Liver (tissue), 9 donors: ENCODE results near the gene B3GALT5. TPM values are rescaled to one million over a fixed set of nuclear protein-coding genes. Genes with fewer than 3 reads are reported as not detected.

ENCODE experiments used
- DNase-seq: peaks from one replicate; pipeline ENCODE4 v3.0.0-alpha.2; 2017; ENCODE audit warnings: low spot score
- H3K27ac ChIP-seq, 2 donors: one replicate each; pipeline ENCODE4 v1.7.0; 2013; ENCODE audit warnings: inconsistent platforms in 2 of 2, low read length in 2 of 2, control low read depth in 1 of 2, low read depth in 1 of 2, mild to moderate bottlenecking in 1 of 2
- H3K27me3 ChIP-seq, 4 donors: one replicate each; pipeline versions ENCODE4 v1.6.1 to v1.7.0; 2013; ENCODE audit warnings: low read length in 3 of 4, inconsistent platforms in 1 of 4, mild to moderate bottlenecking in 1 of 4, moderate library complexity in 1 of 4; ENCODE audit not compliant: control insufficient read depth in 4 of 4, insufficient read depth in 4 of 4
- H3K36me3 ChIP-seq, 4 donors: one replicate each; pipeline versions ENCODE4 v1.6.1 to v1.7.0; 2013; ENCODE audit warnings: low read length in 3 of 4, mild to moderate bottlenecking in 3 of 4, low read depth in 1 of 4, moderate library complexity in 1 of 4; ENCODE audit not compliant: control insufficient read depth in 4 of 4, insufficient read depth in 3 of 4
- H3K4me1 ChIP-seq, 4 donors: one replicate each; pipeline versions ENCODE4 v1.6.1 to v1.7.0; 2013; ENCODE audit warnings: low read length in 3 of 4, mild to moderate bottlenecking in 3 of 4, moderate library complexity in 1 of 4; ENCODE audit not compliant: control insufficient read depth in 4 of 4, insufficient read depth in 4 of 4
- H3K4me3 ChIP-seq, 3 donors: one replicate each; pipeline versions ENCODE4 v1.6.1 to v1.7.0; 2013; ENCODE audit warnings: low read length in 3 of 3, control low read depth in 1 of 3, low read depth in 1 of 3, mild to moderate bottlenecking in 1 of 3
- H3K9ac ChIP-seq, 2 donors: one replicate each; pipeline ENCODE4 v1.7.0; 2013; ENCODE audit warnings: low read length in 2 of 2, mild to moderate bottlenecking in 2 of 2, moderate library complexity in 2 of 2, control low read depth in 1 of 2, low read depth in 1 of 2
- H3K9me3 ChIP-seq, 4 donors: one replicate each; pipeline versions ENCODE4 v1.6.1 to v1.7.0; 2013; ENCODE audit warnings: low read length in 3 of 4; ENCODE audit not compliant: control insufficient read depth in 4 of 4
- EGR1 ChIP-seq, 2 donors: IDR thresholded peaks; 2 replicates each; pipeline ENCODE4 v1.6.1; 2016 to 2018; ENCODE audit warnings: antibody characterized with exemption in 2 of 2, low read depth in 2 of 2
- FOXA1 ChIP-seq: IDR thresholded peaks from 2 replicates; pipeline ENCODE4 v1.6.1; 2016; ENCODE audit warnings: antibody characterized with exemption
- FOXA2 ChIP-seq: IDR thresholded peaks from 2 replicates; pipeline ENCODE4 v1.6.1; 2016; ENCODE audit warnings: antibody characterized with exemption
- GABPA ChIP-seq, 2 donors: IDR thresholded peaks in 1 of 2; conservative IDR thresholded peaks in 1 of 2; 2 replicates each; pipeline ENCODE4 v1.6.1; 2016; ENCODE audit warnings: antibody characterized with exemption in 2 of 2, mild to moderate bottlenecking in 1 of 2, moderate library complexity in 1 of 2
- HNF4A ChIP-seq, 2 donors: conservative IDR thresholded peaks; 2 replicates each; pipeline ENCODE4 v1.6.1; 2016; ENCODE audit warnings: antibody characterized with exemption in 2 of 2, mild to moderate bottlenecking in 2 of 2
- HNF4G ChIP-seq: IDR thresholded peaks from 2 replicates; pipeline ENCODE4 v1.6.1; 2016; ENCODE audit warnings: antibody characterized with exemption
- NR2F2 ChIP-seq: IDR thresholded peaks from 2 replicates; pipeline ENCODE4 v1.6.1; 2016; ENCODE audit warnings: antibody characterized with exemption
- RAD21 ChIP-seq, 2 donors: IDR thresholded peaks; 2 replicates each; pipeline ENCODE4 v1.6.1; 2016; ENCODE audit warnings: antibody characterized with exemption in 2 of 2, mild to moderate bottlenecking in 2 of 2
- RXRA ChIP-seq, 2 donors: IDR thresholded peaks; 2 replicates each; pipeline ENCODE4 v1.6.1; 2017 to 2018; ENCODE audit warnings: antibody characterized with exemption in 2 of 2, mild to moderate bottlenecking in 1 of 2
- SP1 ChIP-seq: IDR thresholded peaks from 2 replicates; pipeline ENCODE4 v1.6.1; 2018; ENCODE audit warnings: antibody characterized with exemption, mild to moderate bottlenecking
- TAF1 ChIP-seq: conservative IDR thresholded peaks from 2 replicates; pipeline ENCODE4 v1.6.1; 2016; ENCODE audit warnings: antibody characterized with exemption, mild to moderate bottlenecking
- YY1 ChIP-seq: IDR thresholded peaks from 2 replicates; pipeline ENCODE4 v1.6.1; 2016; ENCODE audit warnings: antibody characterized with exemption, mild to moderate bottlenecking
- WGBS: extraction: QIAGEN DNeasy Blood & Tissue Kit; methylation state at CpG from one replicate; pipeline ENCODE4 v1.1.7; 2013; 5-methylcytosine and 5-hydroxymethylcytosine counted together
- polyA plus RNA-seq, 2 donors: library from polyadenylated mRNA; stranded (reverse) in 1 of 2; unstranded in 1 of 2; fragments of 200-250 nt in 1 of 2; fragments of >200 nt in 1 of 2; fragmentation: Nextera tagmentation in 1 of 2; extraction: Ambion mirVana in 1 of 2; gene quantifications; one replicate each; pipeline versions ENCODE4 v1.2.1 to v1.2.3, GENCODE V29; 2013 to 2015
- total RNA-seq, 2 donors: library from RNA; depleted of rRNA; stranded (reverse); fragments of >200 nt; gene quantifications; one replicate each; pipeline ENCODE4 v1.2.3, GENCODE V29; 2014
- TF ChIP-seq, protein P1 (sequence below): IDR thresholded peaks from 2 replicates; pipeline ENCODE4 v1.6.1; 2016; ENCODE audit warnings: antibody characterized with exemption
- TF ChIP-seq, protein P2 (sequence below): IDR thresholded peaks from 2 replicates; pipeline ENCODE4 v1.6.1; 2016; ENCODE audit warnings: antibody characterized with exemption
- TF ChIP-seq, protein P3 (sequence below): fragments of 150-350 bp; IDR thresholded peaks from 2 replicates; pipeline ENCODE4 v1.5.1; 2017; ENCODE audit warnings: improper control_type of control experiment, low read depth, low read length; ENCODE audit not compliant: missing input control
- TF ChIP-seq, protein P4 (sequence below): IDR thresholded peaks from 2 replicates; pipeline ENCODE4 v1.6.1; 2016; ENCODE audit warnings: antibody characterized with exemption, mild to moderate bottlenecking
- donor health status: healthy.
- donor health status: healthy.
- donor health status: healthy.
- donor health status: healthy.
- donor health status: healthy.

The B3GALT5 gene
- total and polyA plus RNA-seq, 4 donors: 0.05 to 0.33 (median 0.10) TPM

DNA sequence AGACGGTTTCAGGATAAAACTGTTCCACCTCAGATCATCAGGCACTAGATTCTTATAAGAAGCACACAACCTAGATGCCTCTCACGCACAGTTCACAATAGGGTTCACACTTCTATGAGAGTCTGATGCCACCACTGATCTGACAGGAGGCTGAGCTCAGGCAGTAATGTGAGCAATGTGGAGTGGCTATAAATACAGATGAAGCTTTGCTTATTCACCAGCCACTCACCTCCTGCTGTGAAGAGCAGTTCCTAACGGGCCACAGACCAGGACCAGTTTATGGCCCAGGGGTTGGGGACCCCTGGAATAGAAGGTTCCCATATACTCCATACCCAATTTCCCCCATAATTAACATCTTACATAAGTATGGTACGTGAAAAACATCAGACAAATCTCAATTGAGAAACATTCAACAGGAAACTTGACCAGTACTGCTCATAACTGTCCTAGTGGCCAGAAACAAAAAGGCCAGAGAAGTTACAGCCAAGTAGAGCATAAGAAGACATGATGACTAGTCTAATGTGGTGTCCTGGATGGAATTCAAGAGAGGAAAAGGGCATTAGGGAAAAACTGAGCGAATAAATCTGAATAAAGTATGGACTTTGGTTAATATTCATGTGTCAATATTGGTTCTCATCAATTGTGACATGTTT lies 107.5 kb downstream of the B3GALT5 start:
- H3K27me3 ChIP-seq: peaks cover 0 to 5% (median 0%) of the 10 kb centered on the region in 4 donors
- H3K9ac ChIP-seq: no peak overlapping the region
- no peak overlapping the region for H3K4me3 ChIP-seq
- DNase-seq: no peak
- no peaks in the 10 kb centered on the region for H3K36me3 ChIP-seq
- 78% methylated on average over 5 of the region's 5 CpGs for WGBS
- TF ChIP-seq SP1 (no peak), HNF4A (conservative IDR thresholded peaks at IDR 0.05) (no peak), EGR1 (IDR thresholded peaks at IDR 0.05; ENCODE audit: low read depth in 2 of 2) (no peak), HNF4G (no peak), RAD21 (IDR thresholded peaks at IDR 0.05) (no peak), GABPA (IDR thresholded peaks at IDR 0.05 in 1 of 2, conservative IDR thresholded peaks at IDR 0.05 in 1 of 2) (no peak)
- TF ChIP-seq, protein P1, sequence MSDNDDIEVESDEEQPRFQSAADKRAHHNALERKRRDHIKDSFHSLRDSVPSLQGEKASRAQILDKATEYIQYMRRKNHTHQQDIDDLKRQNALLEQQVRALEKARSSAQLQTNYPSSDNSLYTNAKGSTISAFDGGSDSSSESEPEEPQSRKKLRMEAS: no peak
- TF ChIP-seq, protein P2, sequence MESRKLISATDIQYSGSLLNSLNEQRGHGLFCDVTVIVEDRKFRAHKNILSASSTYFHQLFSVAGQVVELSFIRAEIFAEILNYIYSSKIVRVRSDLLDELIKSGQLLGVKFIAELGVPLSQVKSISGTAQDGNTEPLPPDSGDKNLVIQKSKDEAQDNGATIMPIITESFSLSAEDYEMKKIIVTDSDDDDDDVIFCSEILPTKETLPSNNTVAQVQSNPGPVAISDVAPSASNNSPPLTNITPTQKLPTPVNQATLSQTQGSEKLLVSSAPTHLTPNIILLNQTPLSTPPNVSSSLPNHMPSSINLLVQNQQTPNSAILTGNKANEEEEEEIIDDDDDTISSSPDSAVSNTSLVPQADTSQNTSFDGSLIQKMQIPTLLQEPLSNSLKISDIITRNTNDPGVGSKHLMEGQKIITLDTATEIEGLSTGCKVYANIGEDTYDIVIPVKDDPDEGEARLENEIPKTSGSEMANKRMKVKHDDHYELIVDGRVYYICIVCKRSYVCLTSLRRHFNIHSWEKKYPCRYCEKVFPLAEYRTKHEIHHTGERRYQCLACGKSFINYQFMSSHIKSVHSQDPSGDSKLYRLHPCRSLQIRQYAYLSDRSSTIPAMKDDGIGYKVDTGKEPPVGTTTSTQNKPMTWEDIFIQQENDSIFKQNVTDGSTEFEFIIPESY: no peak
- no peak overlapping the region for H3K27ac ChIP-seq
- no peaks in the 10 kb centered on the region for H3K9me3 ChIP-seq
- no peaks in the 10 kb centered on the region for H3K4me1 ChIP-seq

DNA sequence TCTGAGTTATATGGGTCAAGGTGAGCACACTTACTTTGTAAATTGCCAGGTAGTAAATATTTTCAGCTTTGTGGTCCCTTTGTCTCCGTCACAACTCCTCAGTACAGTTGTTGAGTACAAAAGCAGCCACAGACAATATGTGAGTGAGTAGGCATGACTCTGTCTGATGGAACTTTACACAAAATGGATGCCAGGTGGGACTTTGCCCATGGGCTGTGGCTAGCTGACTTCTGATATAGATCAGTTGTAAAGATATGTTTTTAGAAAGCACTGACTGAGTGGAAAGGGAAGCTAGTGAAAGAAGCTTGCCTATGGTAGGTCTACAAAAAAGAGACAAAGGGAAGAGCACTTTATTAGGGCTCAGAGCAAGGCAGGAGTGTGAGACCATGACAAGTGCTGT lies 109.1 kb downstream of the B3GALT5 start:
- H3K9ac ChIP-seq: no peak overlapping the region
- H3K36me3 ChIP-seq: no peaks in the 10 kb centered on the region
- TF ChIP-seq, protein P3, sequence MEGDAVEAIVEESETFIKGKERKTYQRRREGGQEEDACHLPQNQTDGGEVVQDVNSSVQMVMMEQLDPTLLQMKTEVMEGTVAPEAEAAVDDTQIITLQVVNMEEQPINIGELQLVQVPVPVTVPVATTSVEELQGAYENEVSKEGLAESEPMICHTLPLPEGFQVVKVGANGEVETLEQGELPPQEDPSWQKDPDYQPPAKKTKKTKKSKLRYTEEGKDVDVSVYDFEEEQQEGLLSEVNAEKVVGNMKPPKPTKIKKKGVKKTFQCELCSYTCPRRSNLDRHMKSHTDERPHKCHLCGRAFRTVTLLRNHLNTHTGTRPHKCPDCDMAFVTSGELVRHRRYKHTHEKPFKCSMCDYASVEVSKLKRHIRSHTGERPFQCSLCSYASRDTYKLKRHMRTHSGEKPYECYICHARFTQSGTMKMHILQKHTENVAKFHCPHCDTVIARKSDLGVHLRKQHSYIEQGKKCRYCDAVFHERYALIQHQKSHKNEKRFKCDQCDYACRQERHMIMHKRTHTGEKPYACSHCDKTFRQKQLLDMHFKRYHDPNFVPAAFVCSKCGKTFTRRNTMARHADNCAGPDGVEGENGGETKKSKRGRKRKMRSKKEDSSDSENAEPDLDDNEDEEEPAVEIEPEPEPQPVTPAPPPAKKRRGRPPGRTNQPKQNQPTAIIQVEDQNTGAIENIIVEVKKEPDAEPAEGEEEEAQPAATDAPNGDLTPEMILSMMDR: no peak
- TF ChIP-seq FOXA1 (no peak), YY1 (no peak), EGR1 (IDR thresholded peaks at IDR 0.05; ENCODE audit: low read depth in 2 of 2) (no peak), FOXA2 (no peak), RAD21 (IDR thresholded peaks at IDR 0.05) (no peak), NR2F2 (no peak), HNF4G (no peak), HNF4A (conservative IDR thresholded peaks at IDR 0.05) (no peak), TAF1 (no peak), RXRA (IDR thresholded peaks at IDR 0.05) (no peak)
- TF ChIP-seq, protein P4, sequence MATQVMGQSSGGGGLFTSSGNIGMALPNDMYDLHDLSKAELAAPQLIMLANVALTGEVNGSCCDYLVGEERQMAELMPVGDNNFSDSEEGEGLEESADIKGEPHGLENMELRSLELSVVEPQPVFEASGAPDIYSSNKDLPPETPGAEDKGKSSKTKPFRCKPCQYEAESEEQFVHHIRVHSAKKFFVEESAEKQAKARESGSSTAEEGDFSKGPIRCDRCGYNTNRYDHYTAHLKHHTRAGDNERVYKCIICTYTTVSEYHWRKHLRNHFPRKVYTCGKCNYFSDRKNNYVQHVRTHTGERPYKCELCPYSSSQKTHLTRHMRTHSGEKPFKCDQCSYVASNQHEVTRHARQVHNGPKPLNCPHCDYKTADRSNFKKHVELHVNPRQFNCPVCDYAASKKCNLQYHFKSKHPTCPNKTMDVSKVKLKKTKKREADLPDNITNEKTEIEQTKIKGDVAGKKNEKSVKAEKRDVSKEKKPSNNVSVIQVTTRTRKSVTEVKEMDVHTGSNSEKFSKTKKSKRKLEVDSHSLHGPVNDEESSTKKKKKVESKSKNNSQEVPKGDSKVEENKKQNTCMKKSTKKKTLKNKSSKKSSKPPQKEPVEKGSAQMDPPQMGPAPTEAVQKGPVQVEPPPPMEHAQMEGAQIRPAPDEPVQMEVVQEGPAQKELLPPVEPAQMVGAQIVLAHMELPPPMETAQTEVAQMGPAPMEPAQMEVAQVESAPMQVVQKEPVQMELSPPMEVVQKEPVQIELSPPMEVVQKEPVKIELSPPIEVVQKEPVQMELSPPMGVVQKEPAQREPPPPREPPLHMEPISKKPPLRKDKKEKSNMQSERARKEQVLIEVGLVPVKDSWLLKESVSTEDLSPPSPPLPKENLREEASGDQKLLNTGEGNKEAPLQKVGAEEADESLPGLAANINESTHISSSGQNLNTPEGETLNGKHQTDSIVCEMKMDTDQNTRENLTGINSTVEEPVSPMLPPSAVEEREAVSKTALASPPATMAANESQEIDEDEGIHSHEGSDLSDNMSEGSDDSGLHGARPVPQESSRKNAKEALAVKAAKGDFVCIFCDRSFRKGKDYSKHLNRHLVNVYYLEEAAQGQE: no peak
- TF ChIP-seq, protein P2: no peak
- WGBS: 88% methylated on average over 1 of the region's 1 CpG
- H3K4me1 ChIP-seq: no peaks in the 10 kb centered on the region
- peaks cover 0 to 5% (median 0%) of the 10 kb centered on the region in 4 donors for H3K27me3 ChIP-seq
- no peak overlapping the region for H3K4me3 ChIP-seq
- H3K27ac ChIP-seq: no peak overlapping the region
- no peaks in the 10 kb centered on the region for H3K9me3 ChIP-seq
- DNase-seq: no peak
